ENCODE measurements around the gene CELSR1. TPM values are rescaled to one million over a fixed set of nuclear protein-coding genes. Genes with fewer than 3 reads are reported as not detected.
"Not testable (repeated sequence)": the region's sequence is repeated elsewhere in the genome, so short reads cannot be mapped to it uniquely, and the experiment has no call there.

The CELSR1 gene
- total RNA-seq, 1 experiment from 2014 or later, result 22.6 TPM

DNA sequence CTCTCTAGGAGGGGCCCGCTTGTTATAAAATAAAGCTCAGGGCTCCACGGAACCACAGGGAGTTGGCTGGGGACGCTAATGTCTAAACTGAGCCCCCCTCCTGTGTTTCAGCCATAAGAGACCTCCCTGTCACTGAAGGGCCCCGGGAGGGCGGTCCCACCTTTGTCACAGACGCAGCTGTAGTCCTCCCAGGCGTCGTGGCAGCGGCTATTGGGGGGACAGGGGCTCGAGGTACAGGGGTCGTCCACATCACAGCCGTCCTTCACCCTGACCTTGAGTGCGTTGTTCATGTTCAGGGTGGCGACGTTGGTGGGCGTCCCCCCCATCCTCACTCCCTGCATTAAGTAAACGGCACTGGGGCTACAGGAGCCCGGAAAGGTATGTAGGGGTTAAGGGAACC lies 139.9 kb downstream of the CELSR1 start:
- Histone ChIP-seq H3T11ph (ENCODE audit: low read length) (no peak overlapping the region), H3K4me2 (ENCODE audit: insufficient read depth, insufficient read length, low read length) (no peak overlapping the region), H4K91ac (ENCODE audit: insufficient read length, low read depth, low read length) (no peak overlapping the region), H3K4ac (ENCODE audit: low read depth, low read length) (no peak overlapping the region), H3K18ac (ENCODE audit: insufficient read length, low read depth, low read length) (no peak overlapping the region), H3K27ac (ENCODE audit: insufficient read length, low read depth, low read length) (no peak overlapping the region), H4K20me1 (ENCODE audit: control insufficient read depth, insufficient read depth, insufficient read length) (no peaks in the 10 kb centered on the region), H3K23me2 (ENCODE audit: insufficient read length, low read depth, low read length, poor library complexity, severe bottlenecking) (no peaks in the 10 kb centered on the region), H3K79me2 (ENCODE audit: insufficient read depth, low read length) (no peaks in the 10 kb centered on the region), H4K8ac (replicated peaks; ENCODE audit: insufficient read length, low read depth, low read length) (no peak overlapping the region), H3K27me3 (ENCODE audit: insufficient read depth, low read length) (no peaks in the 10 kb centered on the region), H2BK12ac (ENCODE audit: insufficient read length, low read depth, low read length) (no peak overlapping the region), H3K23ac (ENCODE audit: insufficient read length, low read depth, low read length) (no peak overlapping the region), H3K79me1 (ENCODE audit: insufficient read depth, low read depth, low read length, poor library complexity, severe bottlenecking) (no peaks in the 10 kb centered on the region), H2AK5ac (ENCODE audit: insufficient read length, low read length) (no peak overlapping the region), H3K4me1 (ENCODE audit: insufficient read depth, low read length) (no peaks in the 10 kb centered on the region), H2BK15ac (ENCODE audit: low read depth, low read length) (no peak overlapping the region), H2BK120ac (ENCODE audit: low read depth, low read length, poor library complexity, severe bottlenecking) (no peak overlapping the region), H2AFZ (ENCODE audit: low read length) (no peak overlapping the region), H3K14ac (ENCODE audit: insufficient read depth, low read length) (no peak overlapping the region), H3K56ac (ENCODE audit: insufficient read length, low read depth, low read length) (no peak overlapping the region), H4K5ac (ENCODE audit: insufficient read length, low read depth, low read length) (no peak overlapping the region), H2BK20ac (ENCODE audit: low read depth, low read length, poor library complexity, severe bottlenecking) (no peak overlapping the region), H3K9me3 (ENCODE audit: control insufficient read depth, low read depth, low read length) (no peaks in the 10 kb centered on the region), H3K9ac (ENCODE audit: extremely low read depth, insufficient read length, low read length) (no peak overlapping the region), H2BK5ac (ENCODE audit: insufficient read length, low read length) (no peak overlapping the region)
- no peaks in the 10 kb centered on the region for H3K27me3 Mint-ChIP-seq (ENCODE audit: low read depth)
- H3K4me3 Mint-ChIP-seq, result no peak overlapping the region
- no peaks in the 10 kb centered on the region for H3K9me3 Mint-ChIP-seq
- H3K27ac Mint-ChIP-seq, result no peak overlapping the region; a peak in 1 of 7 replicates
- no peaks in the 10 kb centered on the region for H3K4me1 Mint-ChIP-seq
- peaks cover 1 to 17% (median 12%) of the 10 kb centered on the region in 3 experiments; a peak in 4 of 7 replicates for H3K36me3 Mint-ChIP-seq (ENCODE audit: insufficient read depth in 1 of 3, low read depth in 3 of 3)
- TF ChIP-seq, protein P1, sequence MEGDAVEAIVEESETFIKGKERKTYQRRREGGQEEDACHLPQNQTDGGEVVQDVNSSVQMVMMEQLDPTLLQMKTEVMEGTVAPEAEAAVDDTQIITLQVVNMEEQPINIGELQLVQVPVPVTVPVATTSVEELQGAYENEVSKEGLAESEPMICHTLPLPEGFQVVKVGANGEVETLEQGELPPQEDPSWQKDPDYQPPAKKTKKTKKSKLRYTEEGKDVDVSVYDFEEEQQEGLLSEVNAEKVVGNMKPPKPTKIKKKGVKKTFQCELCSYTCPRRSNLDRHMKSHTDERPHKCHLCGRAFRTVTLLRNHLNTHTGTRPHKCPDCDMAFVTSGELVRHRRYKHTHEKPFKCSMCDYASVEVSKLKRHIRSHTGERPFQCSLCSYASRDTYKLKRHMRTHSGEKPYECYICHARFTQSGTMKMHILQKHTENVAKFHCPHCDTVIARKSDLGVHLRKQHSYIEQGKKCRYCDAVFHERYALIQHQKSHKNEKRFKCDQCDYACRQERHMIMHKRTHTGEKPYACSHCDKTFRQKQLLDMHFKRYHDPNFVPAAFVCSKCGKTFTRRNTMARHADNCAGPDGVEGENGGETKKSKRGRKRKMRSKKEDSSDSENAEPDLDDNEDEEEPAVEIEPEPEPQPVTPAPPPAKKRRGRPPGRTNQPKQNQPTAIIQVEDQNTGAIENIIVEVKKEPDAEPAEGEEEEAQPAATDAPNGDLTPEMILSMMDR (conservative IDR thresholded peaks at IDR 0.05), result no peak
- DNase-seq, result no peak
- WGBS (ENCODE audit: extremely low coverage, insufficient read length, low lambda C conversion rate), result no CpG with 5 or more reads among the region's 18 CpGs

DNA sequence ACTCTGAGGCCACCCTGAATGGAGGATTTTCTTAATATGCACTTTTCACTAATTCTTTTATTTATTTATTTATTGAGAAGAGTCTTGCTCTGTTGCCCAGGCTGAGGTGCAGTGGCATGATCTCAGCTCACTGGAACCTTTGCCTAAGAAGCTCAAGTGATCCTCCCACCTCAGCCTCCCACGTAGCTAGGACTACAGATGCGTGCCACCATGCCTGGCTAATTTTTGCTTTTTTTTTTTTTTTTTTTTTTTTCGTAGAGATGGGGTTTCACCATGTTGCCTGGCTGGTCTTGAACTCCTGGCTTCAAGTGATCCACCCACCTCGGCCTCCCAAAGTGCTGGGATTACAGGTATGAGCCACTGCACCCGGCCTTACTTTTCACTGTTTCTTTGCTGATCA lies 140.4 kb downstream of the CELSR1 start:
- H2BK5ac ChIP-seq (ENCODE audit: insufficient read length, low read length); H3K4me1 Mint-ChIP-seq; H4K8ac ChIP-seq (replicated peaks; ENCODE audit: insufficient read length, low read depth, low read length); H2AFZ ChIP-seq (ENCODE audit: low read length); H3K27me3 ChIP-seq (ENCODE audit: insufficient read depth, low read length); H3K14ac ChIP-seq (ENCODE audit: insufficient read depth, low read length); H2AK5ac ChIP-seq (ENCODE audit: insufficient read length, low read length); H3K4me2 ChIP-seq (ENCODE audit: insufficient read depth, insufficient read length, low read length); H4K5ac ChIP-seq (ENCODE audit: insufficient read length, low read depth, low read length); H2BK12ac ChIP-seq (ENCODE audit: insufficient read length, low read depth, low read length); H3K23me2 ChIP-seq (ENCODE audit: insufficient read length, low read depth, low read length, poor library complexity, severe bottlenecking); H3K56ac ChIP-seq (ENCODE audit: insufficient read length, low read depth, low read length); H3T11ph ChIP-seq (ENCODE audit: low read length); H2BK15ac ChIP-seq (ENCODE audit: low read depth, low read length); H3K4me1 ChIP-seq (ENCODE audit: insufficient read depth, low read length); H2BK20ac ChIP-seq (ENCODE audit: low read depth, low read length, poor library complexity, severe bottlenecking); H3K9ac ChIP-seq (ENCODE audit: extremely low read depth, insufficient read length, low read length); H4K91ac ChIP-seq (ENCODE audit: insufficient read length, low read depth, low read length); H3K79me1 ChIP-seq (ENCODE audit: insufficient read depth, low read depth, low read length, poor library complexity, severe bottlenecking); H3K18ac ChIP-seq (ENCODE audit: insufficient read length, low read depth, low read length); H3K9me3 ChIP-seq (ENCODE audit: control insufficient read depth, low read depth, low read length); H3K4ac ChIP-seq (ENCODE audit: low read depth, low read length); H3K27me3 Mint-ChIP-seq (ENCODE audit: low read depth); DNase-seq; H3K23ac ChIP-seq (ENCODE audit: insufficient read length, low read depth, low read length); H3K4me3 Mint-ChIP-seq; H3K9me3 Mint-ChIP-seq; H3K27ac ChIP-seq (ENCODE audit: insufficient read length, low read depth, low read length); H3K27ac Mint-ChIP-seq; H4K20me1 ChIP-seq (ENCODE audit: control insufficient read depth, insufficient read depth, insufficient read length); H2BK120ac ChIP-seq (ENCODE audit: low read depth, low read length, poor library complexity, severe bottlenecking); H3K79me2 ChIP-seq (ENCODE audit: insufficient read depth, low read length): not testable (repeated sequence)
- no CpG with 5 or more reads among the region's 5 CpGs for WGBS (ENCODE audit: extremely low coverage, insufficient read length, low lambda C conversion rate)
- H3K36me3 Mint-ChIP-seq (ENCODE audit: insufficient read depth in 1 of 3, low read depth in 3 of 3), result peaks cover 1 to 21% (median 15%) of the 10 kb centered on the region in 3 experiments; a peak in 4 of 7 replicates

All from H9 (cell line).